Thyroid gland (tissue), 4 donors: Measurements from ENCODE around the gene SPATS2L.

Experiments used
- POLR2A ChIP-seq, 2 donors: fragments of 450-650 bp; IDR thresholded peaks; one replicate each; pipeline ENCODE4 v1.6.1; 2017; ENCODE audit warnings: antibody characterized with exemption in 2 of 2, mild to moderate bottlenecking in 2 of 2, moderate library complexity in 1 of 2
- TF ChIP-seq, protein P1 (sequence below), 6 experiments: fragments of 200-600 bp in 3 of 6; fragments of 450-650 bp in 3 of 6; sonication (generic) in 3 of 6; IDR thresholded peaks; one replicate each; pipeline ENCODE4 v1.5.1; 2016 to 2019; ENCODE audit warnings: antibody characterized with exemption in 6 of 6, mild to moderate bottlenecking in 2 of 6, inconsistent platforms in 1 of 6, moderate library complexity in 1 of 6

DNA sequence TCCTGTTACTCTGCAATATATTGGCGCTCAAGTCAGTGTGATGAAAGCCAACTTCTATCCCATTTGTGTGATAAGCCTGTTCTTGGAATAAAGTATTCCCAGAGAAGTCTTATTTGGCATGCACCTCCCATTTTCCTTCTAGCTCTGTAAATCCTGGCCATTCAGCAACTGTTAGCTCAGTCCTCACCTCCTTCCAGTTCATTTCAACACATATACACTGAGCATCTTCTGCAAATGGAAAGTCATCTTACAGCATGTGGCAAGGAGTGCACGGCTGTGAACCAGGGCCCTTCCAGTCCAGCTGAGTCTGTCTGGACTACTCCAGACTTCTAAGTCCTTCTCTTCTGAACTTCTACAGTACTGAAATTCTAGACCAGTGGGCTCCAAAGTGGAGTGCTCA is 53.1 kb downstream of the SPATS2L start:
- TF ChIP-seq, protein P1, sequence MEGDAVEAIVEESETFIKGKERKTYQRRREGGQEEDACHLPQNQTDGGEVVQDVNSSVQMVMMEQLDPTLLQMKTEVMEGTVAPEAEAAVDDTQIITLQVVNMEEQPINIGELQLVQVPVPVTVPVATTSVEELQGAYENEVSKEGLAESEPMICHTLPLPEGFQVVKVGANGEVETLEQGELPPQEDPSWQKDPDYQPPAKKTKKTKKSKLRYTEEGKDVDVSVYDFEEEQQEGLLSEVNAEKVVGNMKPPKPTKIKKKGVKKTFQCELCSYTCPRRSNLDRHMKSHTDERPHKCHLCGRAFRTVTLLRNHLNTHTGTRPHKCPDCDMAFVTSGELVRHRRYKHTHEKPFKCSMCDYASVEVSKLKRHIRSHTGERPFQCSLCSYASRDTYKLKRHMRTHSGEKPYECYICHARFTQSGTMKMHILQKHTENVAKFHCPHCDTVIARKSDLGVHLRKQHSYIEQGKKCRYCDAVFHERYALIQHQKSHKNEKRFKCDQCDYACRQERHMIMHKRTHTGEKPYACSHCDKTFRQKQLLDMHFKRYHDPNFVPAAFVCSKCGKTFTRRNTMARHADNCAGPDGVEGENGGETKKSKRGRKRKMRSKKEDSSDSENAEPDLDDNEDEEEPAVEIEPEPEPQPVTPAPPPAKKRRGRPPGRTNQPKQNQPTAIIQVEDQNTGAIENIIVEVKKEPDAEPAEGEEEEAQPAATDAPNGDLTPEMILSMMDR (IDR thresholded peaks at IDR 0.05): no peak
- TF ChIP-seq POLR2A (IDR thresholded peaks at IDR 0.05): no peak
